Measurements from ENCODE around the gene CCDC50.

GRCh38 chr3:191352014-191352413, 22.8 kb downstream of the CCDC50 start:
- TF ChIP-seq POLR2AphosphoS5 (IDR thresholded peaks at IDR 0.05) (no peak), POLR2A (IDR thresholded peaks at IDR 0.05) (no peak)
- TF ChIP-seq, protein P1, sequence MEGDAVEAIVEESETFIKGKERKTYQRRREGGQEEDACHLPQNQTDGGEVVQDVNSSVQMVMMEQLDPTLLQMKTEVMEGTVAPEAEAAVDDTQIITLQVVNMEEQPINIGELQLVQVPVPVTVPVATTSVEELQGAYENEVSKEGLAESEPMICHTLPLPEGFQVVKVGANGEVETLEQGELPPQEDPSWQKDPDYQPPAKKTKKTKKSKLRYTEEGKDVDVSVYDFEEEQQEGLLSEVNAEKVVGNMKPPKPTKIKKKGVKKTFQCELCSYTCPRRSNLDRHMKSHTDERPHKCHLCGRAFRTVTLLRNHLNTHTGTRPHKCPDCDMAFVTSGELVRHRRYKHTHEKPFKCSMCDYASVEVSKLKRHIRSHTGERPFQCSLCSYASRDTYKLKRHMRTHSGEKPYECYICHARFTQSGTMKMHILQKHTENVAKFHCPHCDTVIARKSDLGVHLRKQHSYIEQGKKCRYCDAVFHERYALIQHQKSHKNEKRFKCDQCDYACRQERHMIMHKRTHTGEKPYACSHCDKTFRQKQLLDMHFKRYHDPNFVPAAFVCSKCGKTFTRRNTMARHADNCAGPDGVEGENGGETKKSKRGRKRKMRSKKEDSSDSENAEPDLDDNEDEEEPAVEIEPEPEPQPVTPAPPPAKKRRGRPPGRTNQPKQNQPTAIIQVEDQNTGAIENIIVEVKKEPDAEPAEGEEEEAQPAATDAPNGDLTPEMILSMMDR (IDR thresholded peaks at IDR 0.05) = no peak
